ENCODE measurements around the gene TRMT13. TPM values are rescaled to one million over a fixed set of nuclear protein-coding genes. Genes with fewer than 3 reads are reported as not detected.

TRMT13 gene
- total and polyA plus RNA-seq, 8 donors = 2.7 to 42.0 (median 5.7) TPM

- TF ChIP-seq POLR2AphosphoS5 (IDR thresholded peaks at IDR 0.05) (no peak), EP300 (IDR thresholded peaks at IDR 0.05) (no peak), POLR2A (IDR thresholded peaks at IDR 0.05) (no peak), CTCF (IDR thresholded peaks at IDR 0.05) (no peak)
- no peak overlapping the region for H3K4me3 ChIP-seq
- H3K36me3 ChIP-seq = no peaks in the 10 kb centered on the region
- no peaks in the 10 kb centered on the region for H3K9me3 ChIP-seq
- H3K4me1 ChIP-seq = no peaks in the 10 kb centered on the region
- H3K27ac ChIP-seq = no peak overlapping the region
- intact Hi-C loops (cut with DNase I; ENCODE audit: low total_unique reads) = no loop called here
- WGBS, 5 donors = 96 to 98% (median 97%) methylated on average over 2 of the region's 2 CpGs
- no peaks in the 10 kb centered on the region for H3K27me3 ChIP-seq
- DNase-seq = no peak
Measured at GRCh38 chr1:100168051-100168450, 35.1 kb downstream of the TRMT13 start.

GRCh38 chr1:100177295-100178041 is 44.5 kb downstream of the TRMT13 start:
- H3K27ac ChIP-seq = no peak overlapping the region
- TF ChIP-seq POLR2AphosphoS5 (IDR thresholded peaks at IDR 0.05) (no peak), POLR2A (IDR thresholded peaks at IDR 0.05) (no peak), CTCF (IDR thresholded peaks at IDR 0.05) (no peak), EP300 (IDR thresholded peaks at IDR 0.05) (no peak)
- no peaks in the 10 kb centered on the region for H3K4me1 ChIP-seq
- DNase-seq = no peak
- H3K27me3 ChIP-seq = no peaks in the 10 kb centered on the region
- no peaks in the 10 kb centered on the region for H3K9me3 ChIP-seq
- 87 to 95% (median 92%) methylated on average over 4 of the region's 4 CpGs for WGBS, 5 donors
- H3K36me3 ChIP-seq = no peaks in the 10 kb centered on the region
- no peak overlapping the region for H3K4me3 ChIP-seq
- intact Hi-C loops (cut with DNase I; ENCODE audit: low total_unique reads) = no loop called here

- H3K36me3 ChIP-seq = no peaks in the 10 kb centered on the region
- intact Hi-C loops (cut with DNase I; ENCODE audit: low total_unique reads) = no loop called here
- no peak within 1 kb of the TSS for H3K4me3 ChIP-seq
- no peaks in the 10 kb centered on the region for H3K9me3 ChIP-seq
- H3K27ac ChIP-seq = no peak within 1 kb of the TSS
- 62 to 68% (median 66%) methylated on average over 5 of the region's 5 CpGs for WGBS, 5 donors
- no peaks in the 10 kb centered on the region for H3K4me1 ChIP-seq
- TF ChIP-seq POLR2AphosphoS5 (IDR thresholded peaks at IDR 0.05) = no peak
- TF ChIP-seq EP300 (IDR thresholded peaks at IDR 0.05) = no peak
- no peak for TF ChIP-seq POLR2A (IDR thresholded peaks at IDR 0.05)
- no peak for TF ChIP-seq CTCF (IDR thresholded peaks at IDR 0.05)
- peak in 1 of 2 donors; percentile 4 for DNase-seq
- no peaks in the 10 kb centered on the region for H3K27me3 ChIP-seq
Measured at GRCh38 chr1:100178091-100178490, 45.1 kb downstream of the TRMT13 start, which contains the start of gene LRRC39. Gene LRRC39 (minus strand): TSS chr1:100178256. CDS start chr1:100168516, 9,740 bp downstream.

- H3K9me3 ChIP-seq = no peaks in the 10 kb centered on the region
- H3K27me3 ChIP-seq = no peaks in the 10 kb centered on the region
- DNase-seq = no peak
- H3K4me3 ChIP-seq = no peak overlapping the region
- no peaks in the 10 kb centered on the region for H3K36me3 ChIP-seq
- peaks cover 0 to 7% (median 3%) of the 10 kb centered on the region in 4 donors for H3K4me1 ChIP-seq
- TF ChIP-seq EP300 (IDR thresholded peaks at IDR 0.05) (no peak), POLR2AphosphoS5 (IDR thresholded peaks at IDR 0.05) (no peak), CTCF (IDR thresholded peaks at IDR 0.05) (no peak), POLR2A (IDR thresholded peaks at IDR 0.05) (no peak)
- intact Hi-C loops (cut with DNase I; ENCODE audit: low total_unique reads) = no loop called here
- H3K27ac ChIP-seq = no peak overlapping the region
- WGBS, 5 donors = 92 to 97% (median 95%) methylated on average over 4 of the region's 4 CpGs
Measured at GRCh38 chr1:100183370-100183769, 50.4 kb downstream of the TRMT13 start.

All from stomach (tissue), 9 donors.